HCT116 (cell line): ENCODE measurements around the gene OSBPL10. TPM values are rescaled to one million over a fixed set of nuclear protein-coding genes. Genes with fewer than 3 reads are reported as not detected.

ENCODE experiments used
- ATAC-seq: fragments of 200-7000 bp; cut with Tn5 transposase; 2 replicates; pipeline ENCODE4 v1.9.1; 2020; ENCODE audit warnings: mild to moderate bottlenecking, moderate library complexity
- BruUV-seq: library from RNA; stranded (reverse); fragments of 400-500 nt; replicated peaks from 2 replicates; lab custom pipeline; 2021; lab: Mats Ljungman, UMichigan
- CTCF ChIA-PET: fragments of 300-600 bp; sonication (Branson Sonifier 250); formaldehyde crosslinking; loops from one replicate; lab custom pipeline; 2021; ENCODE audit warnings: antibody characterized with exemption; lab: Charles Lee
- POLR2A ChIA-PET: fragments of 300-600, 350-600 bp; sonication (Branson Sonifier 250); formaldehyde crosslinking; loops from one replicate; lab custom pipeline; 2021; ENCODE audit warnings: antibody characterized with exemption; lab: Charles Lee
- RAD21 ChIA-PET, 2 experiments: fragments of 300-600 bp; sonication (Branson Sonifier 250); formaldehyde crosslinking; loops; one replicate each; lab custom pipeline; 2023; ENCODE audit warnings: low total read pairs in 2 of 2; ENCODE audit not compliant: uncharacterized antibody in 2 of 2, unreplicated experiment in 2 of 2, low non-redundant PET in 1 of 2; lab: Charles Lee
- DNase-seq: peaks from one replicate; pipeline ENCODE4 v3.0.0-alpha.2; 2010; ENCODE audit warnings: low read depth, low spot score
- H2AFZ ChIP-seq: fragments of 200-600 bp; shearing (Covaris generic), sonication (generic); 2 replicates; pipeline ENCODE4 v1.6.1; 2017; ENCODE audit warnings: low read depth, mixed run types, mixed read lengths, antibody characterized with exemption, low read length; ENCODE audit not compliant: poor library complexity, severe bottlenecking
- H3K27ac ChIP-seq: 2 replicates; pipeline ENCODE4 v1.5.1; 2012; ENCODE audit warnings: low read depth, low read length
- H3K27me3 ChIP-seq: fragments of 200-600 bp; sonication (generic); 2 replicates; pipeline ENCODE4 v1.6.1; 2016; ENCODE audit warnings: mixed run types, low read length, mixed read lengths; ENCODE audit not compliant: insufficient read depth
- H3K36me3 ChIP-seq, 2 experiments: fragments of 200-500 bp in 1 of 2; fragments of 200-600 bp in 1 of 2; sonication (Bioruptor generic) in 1 of 2; sonication (generic) in 1 of 2; 2 replicates each; pipeline versions ENCODE4 v1.5.1 to v1.6.1; 2014 to 2016; ENCODE audit warnings: low read length in 2 of 2, inconsistent platforms in 1 of 2, mixed read lengths in 1 of 2, mixed run types in 1 of 2; ENCODE audit not compliant: insufficient read depth in 2 of 2, control insufficient read depth in 1 of 2
- H3K4me1 ChIP-seq, 2 experiments: fragments of 200-600 bp in 1 of 2; sonication (generic) in 1 of 2; 2 replicates each; pipeline versions ENCODE4 v1.5.1 to v1.6.1; 2012 to 2017; ENCODE audit warnings: low read length in 2 of 2, inconsistent platforms in 1 of 2, mild to moderate bottlenecking in 1 of 2, mixed read lengths in 1 of 2, mixed run types in 1 of 2, moderate library complexity in 1 of 2; ENCODE audit not compliant: insufficient read depth in 2 of 2, control insufficient read depth in 1 of 2
- H3K4me2 ChIP-seq: fragments of 200-600 bp; sonication (generic); 2 replicates; pipeline ENCODE4 v1.6.1; 2017; ENCODE audit warnings: mixed run types, low read length, mixed read lengths
- H3K4me3 ChIP-seq, 2 experiments: fragments of 200-600 bp in 1 of 2; sonication (generic) in 1 of 2; replicated peaks in 1 of 2; 2 replicates each; pipeline ENCODE4 v1.5.1; 2011 to 2016; ENCODE audit warnings: low read length in 2 of 2, control low read depth in 1 of 2, low read depth in 1 of 2, mild to moderate bottlenecking in 1 of 2, mixed read lengths in 1 of 2, mixed run types in 1 of 2
- H3K79me2 ChIP-seq: fragments of 200-600 bp; sonication (generic); 2 replicates; pipeline ENCODE4 v1.6.1; 2017; ENCODE audit warnings: mild to moderate bottlenecking, mixed run types, low read length, moderate library complexity, mixed read lengths; ENCODE audit not compliant: insufficient read depth
- H3K9ac ChIP-seq: fragments of 200-600 bp; sonication (generic); 2 replicates; pipeline ENCODE4 v1.6.1; 2016; ENCODE audit warnings: low read length, mixed read lengths
- H3K9me2 ChIP-seq: fragments of 200-600 bp; sonication (generic), shearing (Covaris generic); 2 replicates; pipeline ENCODE4 v1.6.1; 2017; ENCODE audit warnings: mixed run types, mild to moderate bottlenecking, moderate library complexity; ENCODE audit not compliant: insufficient read depth
- H3K9me3 ChIP-seq, 2 experiments: fragments of 200-500 bp in 1 of 2; fragments of 200-600 bp in 1 of 2; sonication (Bioruptor generic) in 1 of 2; sonication (generic) in 1 of 2; 2 replicates each; pipeline ENCODE4 v1.6.1; 2014 to 2017; ENCODE audit warnings: low read length in 2 of 2, mixed read lengths in 2 of 2, inconsistent platforms in 1 of 2, low read depth in 1 of 2, mild to moderate bottlenecking in 1 of 2, mixed run types in 1 of 2, moderate library complexity in 1 of 2; ENCODE audit not compliant: control insufficient read depth in 1 of 2, insufficient read depth in 1 of 2
- H4K20me1 ChIP-seq: fragments of 200-600 bp; sonication (generic), shearing (Covaris generic); 2 replicates; pipeline ENCODE4 v1.6.1; 2017; ENCODE audit warnings: mixed run types, mild to moderate bottlenecking, moderate library complexity; ENCODE audit not compliant: insufficient read depth
- EZH2 ChIP-seq: fragments of 200-600 bp; sonication (generic); IDR thresholded peaks from 2 replicates; pipeline ENCODE4 v1.6.1; 2017; ENCODE audit warnings: antibody characterized with exemption, mixed run types
- EZH2phosphoT487 ChIP-seq: fragments of 200-600 bp; IDR thresholded peaks from 2 replicates; pipeline ENCODE4 v1.6.1; 2018; ENCODE audit warnings: antibody characterized with exemption, borderline replicate concordance
- JUND ChIP-seq: IDR thresholded peaks from 2 replicates; pipeline ENCODE4 v1.6.1; 2012
- POLR2A ChIP-seq: IDR thresholded peaks from 2 replicates; pipeline ENCODE4 v1.7.0; 2011; ENCODE audit warnings: borderline replicate concordance; ENCODE audit not compliant: insufficient read depth, insufficient read length; ENCODE audit errors: extremely low read depth
- POLR2AphosphoS5 ChIP-seq: IDR thresholded peaks from 2 replicates; pipeline ENCODE4 v1.6.1; 2011; ENCODE audit warnings: mild to moderate bottlenecking, low read depth, low read length, moderate library complexity
- RAD21 ChIP-seq: IDR thresholded peaks from 2 replicates; pipeline ENCODE4 v1.6.1; 2012; ENCODE audit warnings: low read depth, mild to moderate bottlenecking
- SP1 ChIP-seq: IDR thresholded peaks from 2 replicates; pipeline ENCODE4 v1.6.1; 2012; ENCODE audit warnings: low read depth
- TCF7L2 ChIP-seq: IDR thresholded peaks from 2 replicates; pipeline ENCODE4 v1.7.0; 2011; ENCODE audit warnings: borderline replicate concordance, inconsistent platforms; ENCODE audit not compliant: insufficient read depth, insufficient read length; ENCODE audit errors: extremely low read depth
- YY1 ChIP-seq: IDR thresholded peaks from 2 replicates; pipeline ENCODE4 v1.6.1; 2011; ENCODE audit warnings: low read length, low read depth, moderate library complexity, mild to moderate bottlenecking; ENCODE audit not compliant: insufficient replicate concordance; ENCODE audit errors: extremely low read depth
- intact Hi-C: fragments of 100-400 bp; cut with micrococcal nuclease; formaldehyde crosslinking; loops from 2 replicates; pipeline ENCODE4 v1.10.0; 2022
- total RNA-seq: library from RNA; stranded (reverse); gene quantifications from one replicate; pipeline ENCODE4 v1.2.1, GENCODE V29; 2021; ENCODE audit not compliant: unreplicated experiment
- TF ChIP-seq, protein P1 (sequence below): IDR thresholded peaks from 2 replicates; pipeline ENCODE4 v1.6.1; 2012
- TF ChIP-seq, protein P2 (sequence below): IDR thresholded peaks from 2 replicates; pipeline ENCODE4 v1.6.1; 2012

OSBPL10 gene
- total RNA-seq, 1 experiment from 2014 or later, result 25.8 TPM

- no peak for TF ChIP-seq POLR2AphosphoS5
- no peak for TF ChIP-seq EZH2phosphoT487
- no peak for TF ChIP-seq TCF7L2
Measured at GRCh38 chr3:31738412-31738811, 242.7 kb downstream of the OSBPL10 start (continued).

DNA sequence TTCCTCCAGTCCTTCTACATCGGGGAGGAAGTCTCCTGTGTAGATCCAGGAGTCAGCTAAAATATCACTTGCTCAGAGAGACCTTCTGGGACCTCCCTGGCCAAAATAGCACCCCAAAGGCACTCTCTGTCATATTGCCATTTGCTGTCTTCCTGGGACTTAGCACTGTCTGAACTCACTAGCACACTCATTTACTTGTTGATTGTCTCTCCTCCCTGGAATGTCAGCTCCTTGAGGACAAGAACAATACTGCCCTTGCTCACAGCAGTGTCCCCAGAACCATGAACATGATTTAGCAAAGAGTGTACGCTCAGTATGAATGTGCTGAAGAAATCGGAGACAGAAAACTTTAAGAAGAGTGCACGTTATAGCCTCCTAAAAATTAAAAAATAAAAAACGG, 245.4 kb downstream of the OSBPL10 start:
- ChIA-PET CTCF (no interaction called here), POLR2A (no interaction called here), RAD21 (no interaction called here)
- ATAC-seq (no peak), DNase-seq (no peak)
- Histone ChIP-seq H3K27me3 (no peaks in the 10 kb centered on the region), H3K79me2 (no peaks in the 10 kb centered on the region), H3K4me2 (no peak overlapping the region), H4K20me1 (no peaks in the 10 kb centered on the region; the same call in 1 of the 2 replicates), H2AFZ (no peak overlapping the region), H3K9ac (no peak overlapping the region), H3K4me3 (no peak overlapping the region), H3K27ac (no peak overlapping the region), H3K9me2 (no peaks in the 10 kb centered on the region), H3K36me3 (no peaks in the 10 kb centered on the region), H3K9me3 (no peaks in the 10 kb centered on the region), H3K4me1 (no peaks in the 10 kb centered on the region; a peak in 1 of 4 replicates)
- no TSS peak for BruUV-seq
- TF ChIP-seq POLR2A (no peak), JUND (no peak), YY1 (no peak), EZH2phosphoT487 (no peak), EZH2 (no peak), TCF7L2 (no peak), SP1 (no peak), RAD21 (no peak)
- TF ChIP-seq, protein P1, sequence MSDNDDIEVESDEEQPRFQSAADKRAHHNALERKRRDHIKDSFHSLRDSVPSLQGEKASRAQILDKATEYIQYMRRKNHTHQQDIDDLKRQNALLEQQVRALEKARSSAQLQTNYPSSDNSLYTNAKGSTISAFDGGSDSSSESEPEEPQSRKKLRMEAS, result no peak
- TF ChIP-seq, protein P2, sequence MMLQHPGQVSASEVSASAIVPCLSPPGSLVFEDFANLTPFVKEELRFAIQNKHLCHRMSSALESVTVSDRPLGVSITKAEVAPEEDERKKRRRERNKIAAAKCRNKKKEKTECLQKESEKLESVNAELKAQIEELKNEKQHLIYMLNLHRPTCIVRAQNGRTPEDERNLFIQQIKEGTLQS, result no peak
- intact Hi-C loops, result no loop called here
